Esophagus muscularis mucosa (tissue), 4 donors: ENCODE data around the gene TOGARAM2. TPM values are rescaled to one million over a fixed set of nuclear protein-coding genes. Genes with fewer than 3 reads are reported as not detected.

ENCODE experiments used
- DNase-seq: peaks from one replicate; pipeline ENCODE4 v3.0.0-alpha.2; 2017; ENCODE audit errors: extremely low spot score
- H3K27ac ChIP-seq, 4 donors: fragments of 200-600 bp; sonication (generic); replicated peaks in 1 of 4; 1 replicate in 3 of 4; 2 replicates in 1 of 4; pipeline ENCODE4 v1.5.1; 2016 to 2019; ENCODE audit warnings: mild to moderate bottlenecking in 1 of 4
- H3K27me3 ChIP-seq, 4 donors: fragments of 200-600 bp; sonication (generic); one replicate each; pipeline versions ENCODE4 v1.5.1 to v1.6.0; 2016 to 2019
- H3K36me3 ChIP-seq, 4 donors: fragments of 200-600 bp; sonication (generic); one replicate each; pipeline ENCODE4 v1.5.1; 2016 to 2019
- H3K4me1 ChIP-seq, 4 donors: fragments of 200-600 bp; sonication (generic); one replicate each; pipeline ENCODE4 v1.5.1; 2016 to 2019
- H3K4me3 ChIP-seq, 4 donors: fragments of 200-600 bp; sonication (generic); 1 replicate in 2 of 4; 2 replicates in 2 of 4; pipeline ENCODE4 v1.5.1; 2016 to 2019; ENCODE audit warnings: mild to moderate bottlenecking in 4 of 4, moderate library complexity in 1 of 4
- H3K9me3 ChIP-seq, 4 donors: fragments of 200-600 bp; sonication (generic); 1 replicate in 3 of 4; 2 replicates in 1 of 4; pipeline ENCODE4 v1.5.1; 2016 to 2019
- EP300 ChIP-seq: sonication (generic); formaldehyde crosslinking; IDR thresholded peaks from one replicate; pipeline ENCODE4 v1.6.1; 2017; ENCODE audit warnings: antibody characterized with exemption
- POLR2A ChIP-seq: fragments of 450-650 bp; IDR thresholded peaks from one replicate; pipeline ENCODE4 v1.6.1; 2017; ENCODE audit warnings: antibody characterized with exemption, moderate library complexity, mild to moderate bottlenecking, low read depth
- POLR2AphosphoS5 ChIP-seq, 2 donors: sonication (generic); formaldehyde crosslinking; IDR thresholded peaks; one replicate each; pipeline ENCODE4 v1.6.1; 2017; ENCODE audit warnings: antibody characterized with exemption in 2 of 2
- WGBS: methylation state at CpG from one replicate; pipeline ENCODE4 v1.1.5; 2018; 5-methylcytosine and 5-hydroxymethylcytosine counted together
- intact Hi-C: fragments of 100-400 bp; cut with DNase I; formaldehyde crosslinking; loops from one replicate; pipeline ENCODE4 v1.15.1; 2023
- total RNA-seq, 4 donors: library from RNA; depleted of rRNA; stranded (reverse); fragments of >200 nt; gene quantifications; one replicate each; pipeline versions ENCODE4 v1.1.0 to v1.2.1, GENCODE V29; 2016
- TF ChIP-seq, protein P1 (sequence below), 3 experiments: fragments of 200-600 bp in 2 of 3; fragments of 450-650 bp in 1 of 3; sonication (generic) in 2 of 3; IDR thresholded peaks; one replicate each; pipeline ENCODE4 v1.5.1; 2017 to 2019; ENCODE audit warnings: antibody characterized with exemption in 3 of 3, mild to moderate bottlenecking in 2 of 3, moderate library complexity in 1 of 3

The TOGARAM2 gene
- total RNA-seq, 4 donors from 2014 or later, result 0.57 to 0.99 (median 0.77) TPM

DNA sequence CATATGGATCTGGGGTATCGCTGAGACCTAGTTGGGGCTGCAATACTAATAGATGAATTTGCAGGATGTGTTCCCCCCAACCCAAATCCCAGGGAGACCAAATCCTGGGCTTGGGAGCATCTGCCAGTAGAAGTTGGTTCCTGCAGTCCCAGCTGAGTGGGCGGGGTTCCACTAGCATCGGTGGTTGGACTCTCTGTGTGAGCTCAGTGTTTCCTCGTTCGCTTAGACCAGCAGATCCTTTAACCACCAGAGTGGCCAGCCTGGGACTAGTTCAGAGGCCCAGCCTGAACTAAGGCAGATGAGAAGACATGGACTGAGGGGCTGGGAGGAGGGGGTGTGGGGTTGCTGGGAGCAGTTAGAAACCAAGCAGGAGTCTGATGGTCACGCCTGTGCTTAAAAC lies 52.6 kb downstream of the TOGARAM2 start:
- Histone ChIP-seq H3K4me3 (no peak overlapping the region), H3K9me3 (no peaks in the 10 kb centered on the region), H3K36me3 (peaks cover 0 to 9% (median 2%) of the 10 kb centered on the region in 4 donors), H3K4me1 (peaks cover 0 to 8% (median 5%) of the 10 kb centered on the region in 4 donors), H3K27ac (no peak overlapping the region), H3K27me3 (no peaks in the 10 kb centered on the region)
- WGBS, result 48% methylated on average over 4 of the region's 6 CpGs
- intact Hi-C loops, result no loop called here
- no peak for DNase-seq
- TF ChIP-seq, protein P1, sequence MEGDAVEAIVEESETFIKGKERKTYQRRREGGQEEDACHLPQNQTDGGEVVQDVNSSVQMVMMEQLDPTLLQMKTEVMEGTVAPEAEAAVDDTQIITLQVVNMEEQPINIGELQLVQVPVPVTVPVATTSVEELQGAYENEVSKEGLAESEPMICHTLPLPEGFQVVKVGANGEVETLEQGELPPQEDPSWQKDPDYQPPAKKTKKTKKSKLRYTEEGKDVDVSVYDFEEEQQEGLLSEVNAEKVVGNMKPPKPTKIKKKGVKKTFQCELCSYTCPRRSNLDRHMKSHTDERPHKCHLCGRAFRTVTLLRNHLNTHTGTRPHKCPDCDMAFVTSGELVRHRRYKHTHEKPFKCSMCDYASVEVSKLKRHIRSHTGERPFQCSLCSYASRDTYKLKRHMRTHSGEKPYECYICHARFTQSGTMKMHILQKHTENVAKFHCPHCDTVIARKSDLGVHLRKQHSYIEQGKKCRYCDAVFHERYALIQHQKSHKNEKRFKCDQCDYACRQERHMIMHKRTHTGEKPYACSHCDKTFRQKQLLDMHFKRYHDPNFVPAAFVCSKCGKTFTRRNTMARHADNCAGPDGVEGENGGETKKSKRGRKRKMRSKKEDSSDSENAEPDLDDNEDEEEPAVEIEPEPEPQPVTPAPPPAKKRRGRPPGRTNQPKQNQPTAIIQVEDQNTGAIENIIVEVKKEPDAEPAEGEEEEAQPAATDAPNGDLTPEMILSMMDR (IDR thresholded peaks at IDR 0.05), result no peak
- no peak for TF ChIP-seq POLR2A
- no peak for TF ChIP-seq EP300
- no peak for TF ChIP-seq POLR2AphosphoS5 (IDR thresholded peaks at IDR 0.05)

DNA sequence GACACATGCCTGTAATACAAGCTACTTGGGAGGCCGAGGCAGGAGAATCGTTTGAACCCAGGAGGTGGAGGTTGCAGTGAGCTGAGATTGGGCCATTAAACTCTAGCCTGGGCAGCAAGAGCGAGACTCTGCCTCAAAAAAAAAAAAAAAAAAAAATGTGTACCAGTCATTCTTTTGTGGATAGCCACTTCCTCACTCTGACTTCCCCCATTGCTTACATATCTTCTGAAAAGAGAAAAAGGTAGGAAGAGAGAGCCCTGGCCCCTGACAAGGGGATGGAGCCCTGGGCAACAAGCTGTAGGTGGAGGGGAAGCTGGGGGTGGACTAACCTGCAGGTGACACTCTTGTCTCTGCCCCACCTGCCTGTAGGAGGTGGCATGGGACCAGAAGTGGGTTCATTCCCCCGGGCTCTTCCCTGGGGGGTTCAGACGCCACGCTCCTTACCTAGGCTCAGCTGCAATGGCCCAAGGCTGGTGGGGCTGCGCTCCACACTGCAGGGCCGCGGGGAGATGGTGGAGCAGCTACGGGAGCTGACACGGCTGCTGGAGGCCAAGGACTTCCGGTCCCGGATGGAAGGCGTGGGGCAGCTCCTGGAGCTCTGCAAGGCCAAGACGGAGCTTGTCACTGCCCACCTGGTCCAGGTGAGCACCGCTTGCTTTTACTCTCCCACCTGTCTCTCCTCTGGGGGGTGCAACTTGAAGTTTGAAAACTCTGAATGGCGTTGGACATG lies 54.1 kb downstream of the TOGARAM2 start:
- H3K27me3 ChIP-seq, result no peaks in the 10 kb centered on the region
- no peak overlapping the region for H3K4me3 ChIP-seq
- no peaks in the 10 kb centered on the region for H3K9me3 ChIP-seq
- intact Hi-C loops, result no loop called here
- peaks cover 0 to 9% (median 2%) of the 10 kb centered on the region in 4 donors for H3K36me3 ChIP-seq
- no peak overlapping the region for H3K27ac ChIP-seq
- H3K4me1 ChIP-seq, result peaks cover 7 to 18% (median 11%) of the 10 kb centered on the region in 4 donors
- 81% methylated on average over 6 of the region's 17 CpGs for WGBS
- TF ChIP-seq POLR2A (no peak), EP300 (no peak), POLR2AphosphoS5 (IDR thresholded peaks at IDR 0.05) (no peak)
- TF ChIP-seq, protein P1 (IDR thresholded peaks at IDR 0.05), result no peak
- no peak for DNase-seq

- no peaks in the 10 kb centered on the region for H3K9me3 ChIP-seq
- no peak for DNase-seq
- no peak overlapping the region for H3K4me3 ChIP-seq
- intact Hi-C loops, result no loop called here
- TF ChIP-seq POLR2A (no peak), POLR2AphosphoS5 (IDR thresholded peaks at IDR 0.05) (no peak), EP300 (no peak)
- TF ChIP-seq, protein P1 (IDR thresholded peaks at IDR 0.05), result no peak
- H3K27ac ChIP-seq, result no peak overlapping the region
- H3K27me3 ChIP-seq, result no peaks in the 10 kb centered on the region
- H3K36me3 ChIP-seq, result peaks cover 0 to 9% (median 2%) of the 10 kb centered on the region in 4 donors
- WGBS, result 56% methylated on average over 4 of the region's 4 CpGs
- peaks cover 3 to 20% (median 14%) of the 10 kb centered on the region in 4 donors for H3K4me1 ChIP-seq
Measured at GRCh38 chr2:29039718-29040480, 58.8 kb downstream of the TOGARAM2 start.

DNA sequence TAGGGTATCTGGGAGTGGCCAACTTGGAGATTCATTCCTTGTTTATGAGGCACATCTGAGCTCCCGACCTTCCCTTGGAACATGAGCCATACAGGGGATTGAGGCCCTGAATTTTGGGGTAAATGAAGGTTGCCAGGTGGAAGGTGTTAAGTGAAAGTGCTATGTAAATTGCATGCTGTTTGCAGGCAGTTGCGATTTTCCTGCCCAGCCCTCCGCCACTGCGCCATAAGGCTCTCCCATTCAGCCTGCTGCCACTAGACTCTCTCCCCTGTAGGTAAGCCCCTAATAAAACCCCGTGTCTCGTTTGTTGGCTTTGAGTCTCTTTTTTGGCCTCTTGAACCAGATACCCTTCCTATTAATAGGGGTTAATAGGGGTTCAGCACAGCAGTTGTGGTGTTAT lies 59.5 kb downstream of the TOGARAM2 start:
- intact Hi-C loops, result no loop called here

More for the DNA sequence above, 59.5 kb downstream of the TOGARAM2 start:
- DNase-seq, result no peak
- 88% methylated on average over 6 of the region's 6 CpGs for WGBS
- Histone ChIP-seq H3K4me1 (peaks cover 3 to 20% (median 14%) of the 10 kb centered on the region in 4 donors), H3K27me3 (no peaks in the 10 kb centered on the region), H3K36me3 (peaks cover 0 to 9% (median 2%) of the 10 kb centered on the region in 4 donors), H3K4me3 (no peak overlapping the region), H3K9me3 (no peaks in the 10 kb centered on the region), H3K27ac (no peak overlapping the region)
- no peak for TF ChIP-seq POLR2A
- TF ChIP-seq, protein P1 (IDR thresholded peaks at IDR 0.05), result no peak
- TF ChIP-seq POLR2AphosphoS5 (IDR thresholded peaks at IDR 0.05), result no peak
- TF ChIP-seq EP300, result no peak
